ENCODE measurements around the gene UFC1. TPM values are rescaled to one million over a fixed set of nuclear protein-coding genes. Genes with fewer than 3 reads are reported as not detected.

The UFC1 gene
- total RNA-seq, 4 donors from 2014 or later = 68.3 to 79.9 (median 76.7) TPM

DNA sequence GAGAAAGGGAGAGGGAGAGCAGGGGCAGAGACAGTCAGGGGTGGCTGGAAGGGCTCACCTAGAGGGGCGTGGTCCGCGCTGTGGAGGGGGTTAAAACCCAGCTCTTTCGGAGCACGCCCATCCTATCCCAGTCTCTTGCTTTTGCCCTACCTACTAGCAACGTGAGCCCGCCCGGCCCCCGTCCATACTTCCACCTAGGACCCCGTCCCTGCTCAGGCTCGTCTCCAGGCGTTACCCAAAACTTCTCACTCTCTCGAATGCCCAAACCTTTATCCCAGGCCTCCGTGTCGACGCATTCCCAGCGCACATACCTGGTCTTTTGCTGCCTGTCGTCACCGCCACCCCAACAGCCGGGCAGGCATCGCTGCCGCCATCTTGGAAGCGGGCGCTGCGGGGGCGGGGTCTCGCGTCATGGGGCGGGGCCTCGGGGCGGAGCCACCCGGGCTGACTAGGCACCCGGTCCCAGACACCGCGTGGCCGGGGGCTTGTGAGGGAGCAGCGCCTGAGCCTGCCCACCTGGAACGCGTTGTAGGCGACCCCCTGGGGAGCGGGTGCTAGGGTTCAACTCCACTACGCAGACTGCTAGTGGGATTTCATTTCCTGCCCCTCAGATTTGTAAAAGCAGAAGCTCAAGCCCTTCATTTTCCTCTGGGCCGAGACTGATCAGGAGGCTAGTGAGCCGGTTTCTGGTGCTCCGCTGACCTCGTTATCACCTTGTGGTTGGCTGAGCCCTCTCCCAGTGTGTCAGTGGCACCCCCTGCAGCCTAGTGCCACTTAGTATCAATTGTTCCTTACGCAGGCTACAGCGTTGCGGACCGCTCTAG, 23.5 kb downstream of the UFC1 start, which contains the start of gene B4GALT3:
TSS of gene B4GALT3 (minus strand) at position 396 of the 824 bp plus-strand sequence. CDS start 1,447 bp downstream, outside the sequence.
- peak in 2 of 4 donors; percentile 71 to 80 for TF ChIP-seq POLR2A (IDR thresholded peaks at IDR 0.05)
- TF ChIP-seq, protein P1, sequence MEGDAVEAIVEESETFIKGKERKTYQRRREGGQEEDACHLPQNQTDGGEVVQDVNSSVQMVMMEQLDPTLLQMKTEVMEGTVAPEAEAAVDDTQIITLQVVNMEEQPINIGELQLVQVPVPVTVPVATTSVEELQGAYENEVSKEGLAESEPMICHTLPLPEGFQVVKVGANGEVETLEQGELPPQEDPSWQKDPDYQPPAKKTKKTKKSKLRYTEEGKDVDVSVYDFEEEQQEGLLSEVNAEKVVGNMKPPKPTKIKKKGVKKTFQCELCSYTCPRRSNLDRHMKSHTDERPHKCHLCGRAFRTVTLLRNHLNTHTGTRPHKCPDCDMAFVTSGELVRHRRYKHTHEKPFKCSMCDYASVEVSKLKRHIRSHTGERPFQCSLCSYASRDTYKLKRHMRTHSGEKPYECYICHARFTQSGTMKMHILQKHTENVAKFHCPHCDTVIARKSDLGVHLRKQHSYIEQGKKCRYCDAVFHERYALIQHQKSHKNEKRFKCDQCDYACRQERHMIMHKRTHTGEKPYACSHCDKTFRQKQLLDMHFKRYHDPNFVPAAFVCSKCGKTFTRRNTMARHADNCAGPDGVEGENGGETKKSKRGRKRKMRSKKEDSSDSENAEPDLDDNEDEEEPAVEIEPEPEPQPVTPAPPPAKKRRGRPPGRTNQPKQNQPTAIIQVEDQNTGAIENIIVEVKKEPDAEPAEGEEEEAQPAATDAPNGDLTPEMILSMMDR (IDR thresholded peaks at IDR 0.05) = peak in 1 of 6 experiments; percentile 18
- DNase-seq = peak; percentile 50
- intact Hi-C loops (cut with DNase I) = no loop called here
- WGBS, 2 donors = 7 to 12% methylated on average over 20 to 28 of the region's 50 CpGs
- Histone ChIP-seq H3K27me3 (no peaks in the 10 kb centered on the region), H3K27ac (peak within 1 kb of the TSS; percentile 84 to 95 (median 94)), H3K36me3 (peaks cover 0 to 36% (median 14%) of the 10 kb centered on the region in 3 donors), H3K9me3 (no peaks in the 10 kb centered on the region), H3K4me3 (peak within 1 kb of the TSS; percentile 47 to 94 (median 80)), H3K4me1 (peaks cover 12 to 89% (median 41%) of the 10 kb centered on the region in 3 donors)

DNA sequence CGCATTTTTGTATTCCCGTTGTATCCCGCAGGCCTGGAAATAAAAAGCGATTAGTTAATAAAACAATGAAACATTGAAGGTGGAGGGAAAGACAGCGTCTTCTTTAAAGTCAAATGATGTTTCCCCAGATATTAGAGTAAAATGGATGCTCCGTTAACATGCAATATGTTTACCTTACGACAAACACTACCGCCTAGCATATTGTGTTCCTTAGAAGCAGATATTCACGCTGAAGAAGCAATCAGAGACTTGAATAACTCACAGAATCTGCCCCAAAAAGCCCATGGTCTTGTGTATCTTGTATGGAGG, 24.1 kb downstream of the UFC1 start:
- Histone ChIP-seq H3K9me3 (no peaks in the 10 kb centered on the region), H3K36me3 (peaks cover 0 to 31% (median 14%) of the 10 kb centered on the region in 3 donors), H3K4me1 (peaks cover 12 to 89% (median 37%) of the 10 kb centered on the region in 3 donors), H3K4me3 (peak overlapping the region; percentile 47 to 94 (median 80)), H3K27me3 (no peaks in the 10 kb centered on the region), H3K27ac (peak overlapping the region; percentile 84 to 95 (median 94))
- no peak for TF ChIP-seq POLR2A (IDR thresholded peaks at IDR 0.05)
- TF ChIP-seq, protein P1 (IDR thresholded peaks at IDR 0.05) = no peak
- intact Hi-C loops (cut with DNase I) = no loop called here
- no peak for DNase-seq
- WGBS, 2 donors = 50 to 61% methylated on average over 9 of the region's 9 CpGs

DNA sequence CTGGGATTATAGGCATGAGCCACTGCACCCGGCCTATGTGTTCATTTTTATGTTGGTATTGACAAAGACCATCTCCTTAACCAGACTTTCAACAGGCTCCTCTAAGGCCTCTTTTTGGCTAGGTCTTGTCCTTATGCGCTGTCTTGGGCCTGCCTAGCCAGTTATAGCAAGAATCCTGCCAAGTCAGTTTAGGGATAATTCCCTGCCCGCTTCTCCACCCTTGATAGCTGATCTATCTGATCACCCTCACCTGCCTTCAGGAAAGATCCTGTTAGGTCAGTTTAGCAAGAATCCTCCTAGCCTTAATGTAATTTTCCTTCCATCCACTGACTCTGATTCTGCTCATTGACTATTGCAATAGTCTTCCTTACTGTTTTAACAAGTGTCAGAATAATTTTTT, 25.9 kb downstream of the UFC1 start:
- Histone ChIP-seq H3K36me3 (peaks cover 0 to 13% (median 0%) of the 10 kb centered on the region in 3 donors), H3K27ac (peak overlapping the region in 3 of 4 donors; percentile 52 to 94 (median 74)), H3K9me3 (no peaks in the 10 kb centered on the region), H3K4me3 (no peak overlapping the region), H3K4me1 (peaks cover 12 to 93% (median 38%) of the 10 kb centered on the region in 3 donors), H3K27me3 (no peaks in the 10 kb centered on the region)
- no peak for DNase-seq
- intact Hi-C loops (cut with DNase I) = no loop called here
- TF ChIP-seq, protein P1 (IDR thresholded peaks at IDR 0.05) = no peak
- TF ChIP-seq POLR2A (IDR thresholded peaks at IDR 0.05) = no peak
- WGBS, 2 donors = 55 to 75% methylated on average over 3 of the region's 3 CpGs

DNA sequence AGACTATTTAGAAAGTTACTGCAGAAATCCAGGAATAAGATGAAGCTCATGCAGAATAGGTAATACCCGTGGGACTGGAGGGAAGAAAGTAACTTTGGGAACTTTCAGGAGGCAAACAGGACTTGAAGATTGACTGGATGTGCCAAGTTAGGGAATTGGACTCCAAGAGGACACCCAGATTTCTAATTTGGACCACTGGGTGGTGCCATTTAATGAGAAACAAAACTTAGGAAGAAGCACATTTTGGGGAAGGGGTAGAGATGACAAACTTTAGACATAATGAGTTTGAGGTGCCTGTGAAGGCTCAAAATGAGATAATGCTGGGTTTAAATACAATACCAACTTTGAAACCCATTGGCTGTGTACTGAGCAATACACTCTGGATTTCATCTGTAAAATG, 26.9 kb downstream of the UFC1 start:
- intact Hi-C loops (cut with DNase I) = no loop called here
- 52 to 58% methylated on average over 1 of the region's 1 CpG for WGBS, 2 donors
- Histone ChIP-seq H3K9me3 (no peaks in the 10 kb centered on the region), H3K36me3 (peaks cover 0 to 3% (median 0%) of the 10 kb centered on the region in 3 donors), H3K4me1 (peaks cover 12 to 93% (median 37%) of the 10 kb centered on the region in 3 donors), H3K27ac (peak overlapping the region in 1 of 4 donors; percentile 94), H3K27me3 (no peaks in the 10 kb centered on the region), H3K4me3 (no peak overlapping the region)
- TF ChIP-seq, protein P1 (IDR thresholded peaks at IDR 0.05) = peak in 3 of 6 experiments; percentile 16 to 40 (median 20)
- no peak for TF ChIP-seq POLR2A (IDR thresholded peaks at IDR 0.05)
- no peak for DNase-seq

DNA sequence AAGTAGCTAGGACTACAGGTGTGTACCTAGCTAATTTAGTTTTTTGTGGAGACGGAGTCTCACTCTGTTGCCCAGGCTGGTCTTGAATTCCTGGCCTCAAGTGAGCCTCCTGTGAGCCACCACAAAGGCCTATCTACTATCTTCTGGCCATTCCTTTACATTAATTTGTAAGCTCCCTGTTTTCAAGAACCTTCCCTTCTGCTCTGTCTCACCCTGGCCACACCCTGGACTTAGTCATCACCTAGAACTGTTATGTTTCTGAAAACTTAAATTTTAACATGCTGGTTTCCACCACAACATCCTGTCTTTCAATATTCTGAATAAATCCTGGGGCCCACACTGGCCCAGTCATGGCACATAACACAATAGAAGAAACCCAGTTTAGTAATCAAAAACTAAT, 28.4 kb downstream of the UFC1 start:
- H3K4me1 ChIP-seq = peaks cover 0 to 95% (median 38%) of the 10 kb centered on the region in 3 donors
- DNase-seq = no peak
- H3K4me3 ChIP-seq = no peak overlapping the region
- H3K36me3 ChIP-seq = no peaks in the 10 kb centered on the region
- peak overlapping the region; percentile 51 to 73 (median 62) for H3K27ac ChIP-seq
- intact Hi-C loops (cut with DNase I) = no loop called here
- TF ChIP-seq, protein P1 (IDR thresholded peaks at IDR 0.05) = no peak
- TF ChIP-seq POLR2A (IDR thresholded peaks at IDR 0.05) = no peak
- WGBS, 2 donors = 75 to 80% methylated on average over 1 of the region's 1 CpG
- no peaks in the 10 kb centered on the region for H3K27me3 ChIP-seq
- no peaks in the 10 kb centered on the region for H3K9me3 ChIP-seq

Measured in esophagus squamous epithelium (tissue), 5 donors.